Mesendoderm (in vitro differentiated cells): ENCODE data around the gene MYLK4.

Experiments used
- DNase-seq: peaks from one replicate; pipeline ENCODE4 v3.0.0; 2013
- H2AK5ac ChIP-seq: 2 replicates; pipeline ENCODE4 v1.6.1; 2013; ENCODE audit warnings: low read length, inconsistent platforms
- H2BK120ac ChIP-seq: 2 replicates; pipeline ENCODE4 v1.6.1; 2013; ENCODE audit warnings: low read depth, mild to moderate bottlenecking, low read length, moderate library complexity, mixed read lengths
- H2BK15ac ChIP-seq: replicated peaks from 2 replicates; pipeline ENCODE4 v1.6.1; 2013; ENCODE audit warnings: low read depth, mild to moderate bottlenecking, moderate library complexity
- H2BK5ac ChIP-seq: 2 replicates; pipeline ENCODE4 v1.6.1; 2013; ENCODE audit warnings: low read length, inconsistent platforms
- H3K18ac ChIP-seq: 2 replicates; pipeline ENCODE4 v1.6.1; 2013; ENCODE audit warnings: mild to moderate bottlenecking, low read length, mixed read lengths
- H3K23ac ChIP-seq: one replicate; pipeline ENCODE4 v1.6.1; 2013; ENCODE audit warnings: low read length
- H3K27ac ChIP-seq: 2 replicates; pipeline ENCODE4 v1.5.1; 2013; ENCODE audit warnings: low read depth, mild to moderate bottlenecking, inconsistent platforms, low read length, moderate library complexity
- H3K27me3 ChIP-seq: 2 replicates; pipeline ENCODE4 v1.6.1; 2013; ENCODE audit warnings: low read length, control low read depth, mild to moderate bottlenecking, inconsistent platforms; ENCODE audit not compliant: insufficient read depth, poor library complexity
- H3K36me3 ChIP-seq: 2 replicates; pipeline ENCODE4 v1.6.1; 2013; ENCODE audit warnings: low read length, inconsistent platforms; ENCODE audit not compliant: control insufficient read depth, insufficient read depth
- H3K4ac ChIP-seq: one replicate; pipeline ENCODE4 v1.6.1; 2013; ENCODE audit warnings: low read depth, mild to moderate bottlenecking, low read length, moderate library complexity
- H3K4me1 ChIP-seq: 2 replicates; pipeline ENCODE4 v1.6.1; 2013; ENCODE audit warnings: low read depth, low read length, inconsistent platforms; ENCODE audit not compliant: control insufficient read depth
- H3K4me2 ChIP-seq: 2 replicates; pipeline ENCODE4 v1.6.1; 2013; ENCODE audit warnings: low read length
- H3K4me3 ChIP-seq: 2 replicates; pipeline ENCODE4 v1.5.1; 2013; ENCODE audit warnings: mild to moderate bottlenecking, low read length
- H3K56ac ChIP-seq: one replicate; pipeline ENCODE4 v1.6.1; 2013; ENCODE audit warnings: low read length
- H3K79me1 ChIP-seq: 2 replicates; pipeline ENCODE4 v1.6.1; 2013; ENCODE audit warnings: low read length, inconsistent platforms
- H3K79me2 ChIP-seq: 2 replicates; pipeline ENCODE4 v1.6.1; 2013; ENCODE audit warnings: mild to moderate bottlenecking, low read length; ENCODE audit not compliant: control insufficient read depth, insufficient read depth
- H3K9ac ChIP-seq: 2 replicates; pipeline ENCODE4 v1.6.1; 2013; ENCODE audit warnings: low read length, inconsistent platforms
- H4K5ac ChIP-seq: one replicate; pipeline ENCODE4 v1.6.1; 2013; ENCODE audit warnings: low read length
- H4K8ac ChIP-seq: one replicate; pipeline ENCODE4 v1.6.1; 2013; ENCODE audit warnings: low read depth, mild to moderate bottlenecking, control low read depth, low read length, moderate library complexity
- WGBS: extraction: QIAGEN DNeasy Blood & Tissue Kit; methylation state at CpG from one replicate; pipeline ENCODE4 v1.1.7; 2013; ENCODE audit warnings: low lambda C conversion rate, missing lambda C conversion rate; ENCODE audit not compliant: insufficient coverage; ENCODE audit errors: extremely low coverage; 5-methylcytosine and 5-hydroxymethylcytosine counted together

The MYLK4 gene

GRCh38 chr6:2632368-2632767, 118.4 kb downstream of the MYLK4 start:
- Histone ChIP-seq H4K8ac (no peak overlapping the region), H2BK15ac (no peak overlapping the region), H2BK120ac (no peak overlapping the region), H3K56ac (no peak overlapping the region), H3K36me3 (no peaks in the 10 kb centered on the region), H3K4ac (no peak overlapping the region), H3K4me3 (no peak overlapping the region), H2BK5ac (no peak overlapping the region), H3K23ac (no peak overlapping the region), H3K27ac (no peak overlapping the region), H3K79me2 (no peaks in the 10 kb centered on the region), H3K4me1 (peaks cover 6% of the 10 kb centered on the region), H3K4me2 (no peak overlapping the region), H3K27me3 (no peaks in the 10 kb centered on the region), H2AK5ac (no peak overlapping the region), H4K5ac (no peak overlapping the region), H3K79me1 (no peaks in the 10 kb centered on the region), H3K9ac (no peak overlapping the region), H3K18ac (no peak overlapping the region)
- WGBS, result no CpG with 5 or more reads among the region's 10 CpGs
- no peak for DNase-seq

- H3K4me3 ChIP-seq, result no peak overlapping the region
- H2BK120ac ChIP-seq, result no peak overlapping the region
- no peak overlapping the region for H4K8ac ChIP-seq
- H2AK5ac ChIP-seq, result no peak overlapping the region
- no peak overlapping the region for H3K4ac ChIP-seq
- no peak overlapping the region for H3K9ac ChIP-seq
- no peak overlapping the region for H3K56ac ChIP-seq
- H3K79me2 ChIP-seq, result no peaks in the 10 kb centered on the region
- no peaks in the 10 kb centered on the region for H3K36me3 ChIP-seq
- no peak overlapping the region for H3K23ac ChIP-seq
- H2BK15ac ChIP-seq, result no peak overlapping the region
- no peak overlapping the region for H3K18ac ChIP-seq
- no peaks in the 10 kb centered on the region for H3K27me3 ChIP-seq
- no peak overlapping the region for H4K5ac ChIP-seq
- DNase-seq, result peak; percentile 16
- WGBS, result no CpG with 5 or more reads among the region's 14 CpGs
- no peak overlapping the region for H2BK5ac ChIP-seq
- H3K27ac ChIP-seq, result no peak overlapping the region
- peaks cover 6% of the 10 kb centered on the region for H3K4me1 ChIP-seq
- no peaks in the 10 kb centered on the region for H3K79me1 ChIP-seq
- H3K4me2 ChIP-seq, result no peak overlapping the region
These were observed 119.7 kb downstream of the MYLK4 start for GRCh38 chr6:2630891-2631571.

GRCh38 chr6:2630359-2630758, 120.4 kb downstream of the MYLK4 start:
- Histone ChIP-seq H2AK5ac (no peak overlapping the region), H3K4me3 (no peak overlapping the region), H3K36me3 (no peaks in the 10 kb centered on the region), H3K9ac (no peak overlapping the region), H2BK120ac (no peak overlapping the region), H4K8ac (no peak overlapping the region), H3K27ac (no peak overlapping the region), H3K79me1 (no peaks in the 10 kb centered on the region), H3K4me1 (peaks cover 6% of the 10 kb centered on the region), H3K79me2 (no peaks in the 10 kb centered on the region), H3K56ac (no peak overlapping the region), H3K4ac (no peak overlapping the region), H3K18ac (no peak overlapping the region), H3K27me3 (no peaks in the 10 kb centered on the region), H3K23ac (no peak overlapping the region), H4K5ac (no peak overlapping the region), H2BK15ac (no peak overlapping the region), H2BK5ac (no peak overlapping the region), H3K4me2 (no peak overlapping the region)
- WGBS, result no CpG with 5 or more reads among the region's 6 CpGs
- DNase-seq, result peak; percentile 63

GRCh38 chr6:2626401-2626800, 124.3 kb downstream of the MYLK4 start:
- H3K9ac ChIP-seq, result no peak overlapping the region
- no peak overlapping the region for H4K8ac ChIP-seq
- H3K4me2 ChIP-seq, result no peak overlapping the region
- WGBS, result no CpG with 5 or more reads among the region's 7 CpGs
- no peak overlapping the region for H4K5ac ChIP-seq
- H3K27me3 ChIP-seq, result no peaks in the 10 kb centered on the region
- no peak overlapping the region for H3K18ac ChIP-seq
- no peak overlapping the region for H3K56ac ChIP-seq
- H2AK5ac ChIP-seq, result no peak overlapping the region
- no peak overlapping the region for H3K4me3 ChIP-seq
- H3K27ac ChIP-seq, result no peak overlapping the region
- no peak overlapping the region for H3K4ac ChIP-seq
- no peak overlapping the region for H2BK120ac ChIP-seq
- no peaks in the 10 kb centered on the region for H3K79me1 ChIP-seq
- no peak for DNase-seq
- no peaks in the 10 kb centered on the region for H3K36me3 ChIP-seq
- no peak overlapping the region for H2BK15ac ChIP-seq
- peaks cover 2% of the 10 kb centered on the region for H3K4me1 ChIP-seq
- no peak overlapping the region for H3K23ac ChIP-seq
- H2BK5ac ChIP-seq, result no peak overlapping the region
- H3K79me2 ChIP-seq, result no peaks in the 10 kb centered on the region

- Histone ChIP-seq H2BK5ac (no peak overlapping the region), H3K4me1 (no peaks in the 10 kb centered on the region), H3K79me1 (no peaks in the 10 kb centered on the region), H4K5ac (no peak overlapping the region), H3K4ac (no peak overlapping the region), H3K36me3 (no peaks in the 10 kb centered on the region), H3K27ac (no peak overlapping the region), H3K18ac (no peak overlapping the region), H3K4me3 (no peak overlapping the region), H3K23ac (no peak overlapping the region), H3K56ac (no peak overlapping the region), H3K9ac (no peak overlapping the region), H2BK15ac (no peak overlapping the region), H3K4me2 (no peak overlapping the region), H3K27me3 (no peaks in the 10 kb centered on the region), H3K79me2 (no peaks in the 10 kb centered on the region), H2AK5ac (no peak overlapping the region), H4K8ac (no peak overlapping the region), H2BK120ac (no peak overlapping the region)
- no CpG with 5 or more reads among the region's 1 CpG for WGBS
- no peak for DNase-seq
These were observed 125.1 kb downstream of the MYLK4 start for GRCh38 chr6:2625581-2625980.

GRCh38 chr6:2624177-2624576, 126.5 kb downstream of the MYLK4 start:
- Histone ChIP-seq H3K23ac (no peak overlapping the region), H3K9ac (no peak overlapping the region), H2BK120ac (no peak overlapping the region), H3K4me3 (no peak overlapping the region), H4K8ac (no peak overlapping the region), H3K79me1 (no peaks in the 10 kb centered on the region), H2AK5ac (no peak overlapping the region), H3K27ac (no peak overlapping the region), H2BK5ac (no peak overlapping the region), H3K56ac (no peak overlapping the region), H3K4me2 (no peak overlapping the region), H3K27me3 (no peaks in the 10 kb centered on the region), H3K4ac (peak overlapping the region; percentile 37), H2BK15ac (no peak overlapping the region), H3K18ac (no peak overlapping the region), H3K36me3 (no peaks in the 10 kb centered on the region), H3K4me1 (no peaks in the 10 kb centered on the region), H4K5ac (no peak overlapping the region), H3K79me2 (no peaks in the 10 kb centered on the region)
- WGBS, result no CpG with 5 or more reads among the region's 12 CpGs
- DNase-seq, result no peak
